ENCODE data around the gene CCDC107. TPM values are rescaled to one million over a fixed set of nuclear protein-coding genes. Genes with fewer than 3 reads are reported as not detected.

CCDC107 gene
- total and polyA plus RNA-seq, 2 of the 13 experiments (the other 11 are each of a cell fraction or from before 2014, with no cell fraction given), result 7.1 to 15.2 TPM

GRCh38 chr9:35650341-35651158 lies 7.5 kb upstream of the CCDC107 start, which contains the start of gene SIT1 (continued):
- peak; percentile 68 for TF ChIP-seq ZNF281 (CRISPR knock-in tag; IDR thresholded peaks at IDR 0.05; ENCODE audit: borderline replicate concordance)
- 0 out of 2 replicates have a peak, but pooled peaks have one; percentile 43 for TF ChIP-seq CSRNP1 (CRISPR knock-in tag; IDR thresholded peaks at IDR 0.05)
- TF ChIP-seq BRCA1 (CRISPR knock-in tag; IDR thresholded peaks at IDR 0.05), result no peak
- TF ChIP-seq ZNF687 (CRISPR knock-in tag; IDR thresholded peaks at IDR 0.05), result peak; percentile 83
- no peak for TF ChIP-seq CHD4 (IDR thresholded peaks at IDR 0.05; ENCODE audit: borderline replicate concordance, low read length)
- TF ChIP-seq PHF20 (CRISPR knock-in tag; IDR thresholded peaks at IDR 0.05), result no peak
- no peak for TF ChIP-seq TARDBP (CRISPR knock-in tag; IDR thresholded peaks at IDR 0.05)
- peak; percentile 48; the same call in 1 of the 2 replicates for TF ChIP-seq TFDP1 (CRISPR knock-in tag; IDR thresholded peaks at IDR 0.05; ENCODE audit: borderline replicate concordance)
- TF ChIP-seq TOPORS (CRISPR knock-in tag; IDR thresholded peaks at IDR 0.05), result 0 out of 2 replicates have a peak, but pooled peaks have one; percentile 45
- TF ChIP-seq ZFP36L2 (CRISPR knock-in tag; IDR thresholded peaks at IDR 0.05), result no peak
- no peak for TF ChIP-seq TAF15 (IDR thresholded peaks at IDR 0.05; ENCODE audit: low read depth, low read length, poor library complexity, severe bottlenecking)
- 0 out of 2 replicates have a peak, but pooled peaks have one; percentile 58 for TF ChIP-seq DNMT1 (CRISPR knock-in tag; IDR thresholded peaks at IDR 0.05)
- 0 out of 4 replicates have a peak, but pooled peaks of 1 of the 2 experiments have one; percentile 22 for TF ChIP-seq HMGXB4 (CRISPR knock-in tag; IDR thresholded peaks at IDR 0.05; ENCODE audit: borderline replicate concordance in 1 of 2, low read depth in 1 of 2)
- TF ChIP-seq ZBTB7B (CRISPR knock-in tag; IDR thresholded peaks at IDR 0.05), result no peak
